T-cell (primary cell): ENCODE measurements around the gene FBXO47. TPM values are rescaled to one million over a fixed set of nuclear protein-coding genes. Genes with fewer than 3 reads are reported as not detected.

Source experiments
- ATAC-seq, 4 experiments: fragments of 200-7000 bp in 3 of 4; fragments of 150-1000 bp in 1 of 4; cut with Tn5 transposase; replicated peaks in 1 of 4; 1 replicate in 3 of 4; 2 replicates in 1 of 4; pipeline ENCODE4 v1.10.0; 2021; ENCODE audit warnings: moderate library complexity in 3 of 4, mild to moderate bottlenecking in 2 of 4, moderate number of reproducible peaks in 1 of 4
- CTCF ChIA-PET, 2 donors: fragments of 300-600 bp; sonication (Branson Sonifier 250); formaldehyde crosslinking; loops; one replicate each; lab custom pipeline; 2022; ENCODE audit warnings: antibody characterized with exemption in 2 of 2; lab: Charles Lee
- POLR2A ChIA-PET, 2 donors: fragments of 300-600 bp; sonication (Branson Sonifier 250); formaldehyde crosslinking; loops; one replicate each; lab custom pipeline; 2022; ENCODE audit warnings: antibody characterized with exemption in 2 of 2; lab: Charles Lee
- DNase-seq, 35 experiments: peaks; one replicate each; pipeline versions ENCODE4 v3.0.0 to v3.0.0-alpha.2; 2013 to 2023
- H3K27ac ChIP-seq: one replicate; pipeline ENCODE4 v1.5.1; 2013; ENCODE audit warnings: low read length
- H3K27me3 ChIP-seq, 2 experiments: replicated peaks in 1 of 2; 1 replicate in 1 of 2; 2 replicates in 1 of 2; pipeline versions ENCODE4 v1.6.1 to v1.7.0; 2013; ENCODE audit warnings: low read length in 1 of 2, mixed read lengths in 1 of 2; ENCODE audit not compliant: control insufficient read depth in 2 of 2, insufficient read depth in 2 of 2; ENCODE audit errors: extremely low read depth in 1 of 2
- H3K36me3 ChIP-seq, 2 donors: 1 replicate in 1 of 2; 2 replicates in 1 of 2; pipeline versions ENCODE4 v1.6.1 to v1.7.0; 2013; ENCODE audit warnings: low read length in 1 of 2; ENCODE audit not compliant: control insufficient read depth in 2 of 2, insufficient read depth in 1 of 2; ENCODE audit errors: extremely low read depth in 1 of 2
- H3K4me1 ChIP-seq, 2 experiments: 1 replicate in 1 of 2; 2 replicates in 1 of 2; pipeline versions ENCODE4 v1.6.1 to v1.7.0; 2013; ENCODE audit warnings: low read length in 2 of 2, mixed read lengths in 1 of 2; ENCODE audit not compliant: insufficient read depth in 2 of 2, control insufficient read depth in 1 of 2; ENCODE audit errors: extremely low read depth in 1 of 2
- H3K4me3 ChIP-seq, 2 donors: 1 replicate in 1 of 2; 2 replicates in 1 of 2; pipeline versions ENCODE4 v1.5.1 to v1.7.0; 2013; ENCODE audit warnings: mild to moderate bottlenecking in 2 of 2, low read length in 1 of 2, moderate library complexity in 1 of 2; ENCODE audit not compliant: control insufficient read depth in 1 of 2; ENCODE audit errors: extremely low read depth in 1 of 2
- H3K9me3 ChIP-seq: 2 replicates; pipeline ENCODE4 v1.7.0; 2013
- H3K27ac Mint-ChIP-seq, 2 donors: one replicate each; pipeline ENCODE4 v1.8.0; 2020 to 2021; ENCODE audit warnings: mild to moderate bottlenecking in 2 of 2, mixed read lengths in 2 of 2
- H3K27me3 Mint-ChIP-seq, 2 donors: one replicate each; pipeline ENCODE4 v1.8.0; 2021 to 2022; ENCODE audit warnings: mixed read lengths in 2 of 2
- H3K36me3 Mint-ChIP-seq: one replicate; pipeline ENCODE4 v1.8.0; 2021; ENCODE audit warnings: mixed read lengths
- H3K4me1 Mint-ChIP-seq, 3 donors: one replicate each; pipeline ENCODE4 v1.8.0; 2020 to 2022; ENCODE audit warnings: mixed read lengths in 3 of 3, mild to moderate bottlenecking in 1 of 3
- H3K4me3 Mint-ChIP-seq, 3 donors: one replicate each; pipeline ENCODE4 v1.8.0; 2020 to 2022; ENCODE audit warnings: mild to moderate bottlenecking in 3 of 3, mixed read lengths in 3 of 3, moderate library complexity in 3 of 3
- H3K9me3 Mint-ChIP-seq, 3 donors: one replicate each; pipeline ENCODE4 v1.8.0; 2020 to 2022; ENCODE audit warnings: mixed read lengths in 3 of 3
- WGBS: methylation state at CpG from one replicate; pipeline ENCODE4 v1.1.5; 2013; ENCODE audit warnings: missing lambda C conversion rate; ENCODE audit not compliant: insufficient coverage; 5-methylcytosine and 5-hydroxymethylcytosine counted together
- total RNA-seq, 35 experiments: library from RNA in 6 of 35; stranded (reverse) in 6 of 35; fragments of 120-200 nt in 1 of 35; gene quantifications; one replicate each; pipeline versions ENCODE4 v1.2.1 to v1.2.4 and lab custom pipeline; 2013 to 2026

The FBXO47 gene
- total RNA-seq, 5 donors from 2014 or later (not counting 1 experiment from before 2014, with no cell fraction given) = not detected

GRCh38 chr17:38894276-38894675 lies 72.9 kb downstream of the FBXO47 start:
- no peaks in the 10 kb centered on the region for H3K9me3 ChIP-seq
- H3K27me3 Mint-ChIP-seq = no peaks in the 10 kb centered on the region
- H3K27ac ChIP-seq = peak overlapping the region; percentile 42
- no peaks in the 10 kb centered on the region for H3K9me3 Mint-ChIP-seq
- 83% methylated on average over 4 of the region's 7 CpGs for WGBS
- no peak overlapping the region for H3K4me3 ChIP-seq
- no peak for DNase-seq
- POLR2A ChIA-PET = interaction anchor here in 1 of 2 donors (1.2 kb wide), 1 partner anchor 40 kb away, joined by 3 read pairs; no protein-coding TSS in a partner anchor
- peaks cover 21% of the 10 kb centered on the region for H3K36me3 Mint-ChIP-seq
- H3K4me3 Mint-ChIP-seq = peak overlapping the region in 1 of 3 donors; percentile 64
- peak overlapping the region; percentile 83 to 89 for H3K27ac Mint-ChIP-seq
- peaks cover 70 to 94% of the 10 kb centered on the region in 2 experiments for H3K4me1 ChIP-seq
- ATAC-seq = no peak
- H3K4me1 Mint-ChIP-seq = peaks cover 70 to 90% (median 86%) of the 10 kb centered on the region in 3 donors
- H3K27me3 ChIP-seq = no peaks in the 10 kb centered on the region
- peaks cover 10 to 51% of the 10 kb centered on the region in 2 donors for H3K36me3 ChIP-seq
- CTCF ChIA-PET = interaction anchor here in 1 of 2 donors (0.6 to 1.5 kb wide), 3 partner anchors 23 to 271 kb away, joined by 4 to 9 read pairs (median 4); no protein-coding TSS in a partner anchor

DNA sequence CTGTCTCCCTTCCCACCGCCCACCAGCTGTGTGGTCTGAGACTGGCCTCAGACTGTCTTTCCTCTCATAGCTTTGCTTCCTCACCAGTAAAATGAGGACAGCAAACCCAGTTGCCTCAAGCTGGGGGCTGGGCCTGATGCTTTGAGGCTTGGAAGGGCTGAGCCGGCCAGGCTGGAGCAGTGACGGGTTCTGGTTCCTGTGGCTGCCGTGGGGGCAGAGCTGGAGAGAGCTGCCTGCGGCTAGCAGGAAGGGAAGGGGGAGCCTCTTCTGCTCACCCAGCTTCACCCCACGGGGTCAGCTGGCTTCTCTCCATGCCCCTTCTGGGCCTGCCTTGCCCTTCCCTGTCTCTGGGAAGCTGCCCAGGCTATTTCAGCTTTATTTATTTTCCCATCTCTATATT lies 73.6 kb downstream of the FBXO47 start:
- H3K4me1 ChIP-seq = peaks cover 68 to 94% of the 10 kb centered on the region in 2 experiments
- peak overlapping the region; percentile 83 to 89 for H3K27ac Mint-ChIP-seq
- ChIA-PET CTCF (interaction anchor here (0.5 to 1.5 kb wide), 4 partner anchors 22 to 505 kb away, joined by 3 to 4 read pairs (median 4); partner anchors contain the start of gene LASP1NB (in 1 of the 2)), POLR2A (interaction anchor here in 1 of 2 donors (0.6 to 1.2 kb wide), 2 partner anchors 39 to 306 kb away, joined by 3 to 9 read pairs; partner anchors contain the start of gene RPL19)
- whole genome bisulfite sequencing = 13% methylated on average over 4 of the region's 6 CpGs
- no peaks in the 10 kb centered on the region for H3K27me3 ChIP-seq
- no peaks in the 10 kb centered on the region for H3K9me3 ChIP-seq
- peaks cover 10 to 55% of the 10 kb centered on the region in 2 donors for H3K36me3 ChIP-seq
- H3K9me3 Mint-ChIP-seq = no peaks in the 10 kb centered on the region
- peak overlapping the region in 1 of 3 donors; percentile 64 for H3K4me3 Mint-ChIP-seq
- H3K4me1 Mint-ChIP-seq = peaks cover 70 to 90% (median 86%) of the 10 kb centered on the region in 3 donors
- peak overlapping the region; percentile 42 for H3K27ac ChIP-seq
- H3K4me3 ChIP-seq = no peak overlapping the region
- H3K27me3 Mint-ChIP-seq = no peaks in the 10 kb centered on the region
- ATAC-seq = peak in 2 of 4 experiments; percentile 32 to 33
- peaks cover 26% of the 10 kb centered on the region for H3K36me3 Mint-ChIP-seq
- DNase-seq = peak in 7 of 35 experiments; percentile 22 to 51 (median 27)

- Mint-ChIP-seq H3K36me3 (peaks cover 26% of the 10 kb centered on the region), H3K9me3 (no peaks in the 10 kb centered on the region), H3K4me3 (peak overlapping the region in 1 of 3 donors; percentile 75), H3K27me3 (no peaks in the 10 kb centered on the region), H3K27ac (peak overlapping the region; percentile 83 to 89), H3K4me1 (peaks cover 69 to 90% (median 84%) of the 10 kb centered on the region in 3 donors)
- Histone ChIP-seq H3K4me1 (peaks cover 65 to 92% of the 10 kb centered on the region in 2 experiments), H3K9me3 (no peaks in the 10 kb centered on the region), H3K4me3 (no peak overlapping the region), H3K27me3 (no peaks in the 10 kb centered on the region), H3K27ac (peak overlapping the region; percentile 42), H3K36me3 (peaks cover 12 to 60% of the 10 kb centered on the region in 2 donors)
- POLR2A ChIA-PET = interaction anchor here in 1 of 2 donors (0.6 kb wide), 1 partner anchor 307 kb away, joined by 9 read pairs; the partner anchor contains the start of gene RPL19
- no peak for ATAC-seq
- CTCF ChIA-PET = interaction anchor here (0.5 to 1.5 kb wide), 4 partner anchors 22 to 506 kb away, joined by 3 to 4 read pairs (median 4); partner anchors contain the start of gene LASP1NB (in 1 of the 2)
- no peak for DNase-seq
- 53% methylated on average over 4 of the region's 5 CpGs for WGBS
These were observed 74.1 kb downstream of the FBXO47 start for GRCh38 chr17:38893113-38893512.

GRCh38 chr17:38892620-38893019 lies 74.6 kb downstream of the FBXO47 start:
- Mint-ChIP-seq H3K27ac (peak overlapping the region; percentile 93), H3K4me3 (peak overlapping the region in 1 of 3 donors; percentile 75), H3K4me1 (peaks cover 68 to 90% (median 84%) of the 10 kb centered on the region in 3 donors), H3K9me3 (no peaks in the 10 kb centered on the region), H3K27me3 (no peaks in the 10 kb centered on the region), H3K36me3 (peaks cover 26% of the 10 kb centered on the region)
- Histone ChIP-seq H3K36me3 (peaks cover 16 to 65% of the 10 kb centered on the region in 2 donors), H3K4me3 (no peak overlapping the region), H3K27me3 (no peaks in the 10 kb centered on the region), H3K4me1 (peaks cover 62 to 92% of the 10 kb centered on the region in 2 experiments), H3K9me3 (no peaks in the 10 kb centered on the region), H3K27ac (peak overlapping the region; percentile 42)
- ChIA-PET CTCF (interaction anchor here in 1 of 2 donors (0.7 kb wide), 1 partner anchor 23 kb away, joined by 3 read pairs; the partner anchor contains the start of gene LASP1), POLR2A (no interaction called here)
- no peak for ATAC-seq
- no peak for DNase-seq
- 80% methylated on average over 9 of the region's 13 CpGs for WGBS

DNA sequence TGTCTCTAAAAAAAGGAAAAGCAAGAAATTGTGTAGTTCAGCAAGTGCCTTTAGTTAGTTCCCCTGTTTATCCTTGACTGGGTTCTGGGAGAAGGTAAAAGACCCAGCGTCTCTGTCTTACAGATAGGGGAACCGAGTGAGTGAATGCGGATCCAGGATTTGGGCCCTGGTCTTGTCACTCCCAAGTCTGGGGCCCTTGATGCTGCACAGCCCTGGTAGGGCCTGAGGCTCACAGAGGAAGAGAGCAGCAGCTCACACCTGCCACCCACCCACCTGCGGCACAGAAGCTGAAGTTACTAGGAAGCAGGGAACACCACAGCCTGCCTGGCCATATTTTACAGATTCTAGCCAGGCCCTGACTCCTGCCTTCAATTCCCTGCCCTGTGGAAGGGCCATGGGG lies 75.1 kb downstream of the FBXO47 start:
- peak overlapping the region in 1 of 3 donors; percentile 75 for H3K4me3 Mint-ChIP-seq
- Histone ChIP-seq H3K9me3 (no peaks in the 10 kb centered on the region), H3K27ac (peak overlapping the region; percentile 42), H3K4me3 (no peak overlapping the region), H3K36me3 (peaks cover 20 to 66% of the 10 kb centered on the region in 2 donors), H3K27me3 (no peaks in the 10 kb centered on the region), H3K4me1 (peaks cover 60 to 92% of the 10 kb centered on the region in 2 experiments)
- ATAC-seq (no peak), DNase-seq (no peak)
- no peaks in the 10 kb centered on the region for H3K27me3 Mint-ChIP-seq
- 79% methylated on average over 3 of the region's 4 CpGs for WGBS
- ChIA-PET CTCF (interaction anchor here (0.7 to 0.8 kb wide), 2 partner anchors 22 to 91 kb away, joined by 3 to 5 read pairs; partner anchors contain the start of gene LASP1 (in 1 of the 2)), POLR2A (interaction anchor here in 1 of 2 donors (0.6 kb wide), 1 partner anchor 255 kb away, joined by 3 read pairs; no protein-coding TSS in a partner anchor)
- H3K27ac Mint-ChIP-seq = peak overlapping the region; percentile 93
- H3K36me3 Mint-ChIP-seq = peaks cover 26% of the 10 kb centered on the region
- peaks cover 68 to 90% (median 84%) of the 10 kb centered on the region in 3 donors for H3K4me1 Mint-ChIP-seq
- no peaks in the 10 kb centered on the region for H3K9me3 Mint-ChIP-seq

- Histone ChIP-seq H3K4me3 (no peak overlapping the region), H3K27me3 (no peaks in the 10 kb centered on the region), H3K36me3 (peaks cover 20 to 66% of the 10 kb centered on the region in 2 donors), H3K27ac (peak overlapping the region; percentile 42), H3K9me3 (no peaks in the 10 kb centered on the region), H3K4me1 (peaks cover 56 to 92% of the 10 kb centered on the region in 2 experiments)
- Mint-ChIP-seq H3K4me3 (peak overlapping the region in 2 of 3 donors; percentile 21 to 75), H3K27ac (peak overlapping the region; percentile 93), H3K27me3 (no peaks in the 10 kb centered on the region), H3K9me3 (no peaks in the 10 kb centered on the region), H3K36me3 (peaks cover 26% of the 10 kb centered on the region), H3K4me1 (peaks cover 71 to 91% (median 84%) of the 10 kb centered on the region in 3 donors)
- CTCF ChIA-PET = interaction anchor here in 1 of 2 donors (0.8 to 0.9 kb wide), 2 partner anchors 10 to 92 kb away, joined by 3 to 5 read pairs; no protein-coding TSS in a partner anchor
- POLR2A ChIA-PET = interaction anchor here in 1 of 2 donors (0.6 kb wide), 1 partner anchor 255 kb away, joined by 3 read pairs; no protein-coding TSS in a partner anchor
- ATAC-seq (peak; percentile 58 to 88 (median 60)), DNase-seq (peak in 4 of 35 experiments; percentile 23 to 60 (median 32))
- 43% methylated on average over 1 of the region's 8 CpGs for WGBS
These were observed 75.8 kb downstream of the FBXO47 start for GRCh38 chr17:38891441-38891840.
